Middle frontal gyrus (tissue), 1 donor: ENCODE data around the gene DLG5.

Source experiments
- DNase-seq: peaks from one replicate; pipeline ENCODE4 v3.0.0-alpha.2; 2015; ENCODE audit warnings: low spot score; ENCODE audit errors: extremely low spot score

The DLG5 gene

GRCh38 chr10:77799352-77799751 is 127.2 kb downstream of the DLG5 start:
- no peak for DNase-seq

GRCh38 chr10:77798940-77799339 is 127.6 kb downstream of the DLG5 start:
- no peak for DNase-seq

GRCh38 chr10:77796311-77796915 is 130.1 kb downstream of the DLG5 start:
- DNase-seq = no peak

- no peak for DNase-seq
Observed at GRCh38 chr10:77795426-77796055, 131.0 kb downstream of the DLG5 start.

- no peak for DNase-seq
Observed at GRCh38 chr10:77794256-77795142, 132.1 kb downstream of the DLG5 start.

GRCh38 chr10:77793831-77794230 is 132.7 kb downstream of the DLG5 start:
- DNase-seq = no peak

- no peak for DNase-seq
Observed at GRCh38 chr10:77792155-77792554, 134.4 kb downstream of the DLG5 start.

- DNase-seq = no peak
Observed at GRCh38 chr10:77791506-77791905, 135.0 kb downstream of the DLG5 start.

GRCh38 chr10:77789861-77790260 is 136.7 kb downstream of the DLG5 start:
- DNase-seq = no peak

- DNase-seq = no peak
Observed at GRCh38 chr10:77789016-77789415, 137.5 kb downstream of the DLG5 start.

- DNase-seq = no peak
Observed at GRCh38 chr10:77788496-77789010, 138.0 kb downstream of the DLG5 start.

GRCh38 chr10:77787440-77787839 is 139.1 kb downstream of the DLG5 start:
- no peak for DNase-seq

- no peak for DNase-seq
Observed at GRCh38 chr10:77784856-77785255, 141.7 kb downstream of the DLG5 start.

GRCh38 chr10:77782328-77783061 is 144.1 kb downstream of the DLG5 start:
- no peak for DNase-seq

- no peak for DNase-seq
Observed at GRCh38 chr10:77781451-77782327, 144.9 kb downstream of the DLG5 start.

GRCh38 chr10:77780180-77780579 is 146.4 kb downstream of the DLG5 start:
- no peak for DNase-seq

GRCh38 chr10:77776487-77776886 is 150.1 kb downstream of the DLG5 start:
- no peak for DNase-seq

GRCh38 chr10:77774940-77775391 is 151.6 kb downstream of the DLG5 start:
- no peak for DNase-seq

- DNase-seq = no peak
Observed at GRCh38 chr10:77773631-77774426, 152.7 kb downstream of the DLG5 start.
